Uterine smooth muscle cell (primary cell): ENCODE data around the gene VPS33B. TPM values are rescaled to one million over a fixed set of nuclear protein-coding genes. Genes with fewer than 3 reads are reported as not detected.

Experiments
- total RNA-seq: library from RNA; depleted of rRNA; stranded (reverse); fragments of >200 nt; gene quantifications from 2 replicates; pipeline ENCODE4 v1.2.3, GENCODE V29; 2014

VPS33B gene
- 13.5 and 14.6 TPM in 2 replicates for total RNA-seq

DNA sequence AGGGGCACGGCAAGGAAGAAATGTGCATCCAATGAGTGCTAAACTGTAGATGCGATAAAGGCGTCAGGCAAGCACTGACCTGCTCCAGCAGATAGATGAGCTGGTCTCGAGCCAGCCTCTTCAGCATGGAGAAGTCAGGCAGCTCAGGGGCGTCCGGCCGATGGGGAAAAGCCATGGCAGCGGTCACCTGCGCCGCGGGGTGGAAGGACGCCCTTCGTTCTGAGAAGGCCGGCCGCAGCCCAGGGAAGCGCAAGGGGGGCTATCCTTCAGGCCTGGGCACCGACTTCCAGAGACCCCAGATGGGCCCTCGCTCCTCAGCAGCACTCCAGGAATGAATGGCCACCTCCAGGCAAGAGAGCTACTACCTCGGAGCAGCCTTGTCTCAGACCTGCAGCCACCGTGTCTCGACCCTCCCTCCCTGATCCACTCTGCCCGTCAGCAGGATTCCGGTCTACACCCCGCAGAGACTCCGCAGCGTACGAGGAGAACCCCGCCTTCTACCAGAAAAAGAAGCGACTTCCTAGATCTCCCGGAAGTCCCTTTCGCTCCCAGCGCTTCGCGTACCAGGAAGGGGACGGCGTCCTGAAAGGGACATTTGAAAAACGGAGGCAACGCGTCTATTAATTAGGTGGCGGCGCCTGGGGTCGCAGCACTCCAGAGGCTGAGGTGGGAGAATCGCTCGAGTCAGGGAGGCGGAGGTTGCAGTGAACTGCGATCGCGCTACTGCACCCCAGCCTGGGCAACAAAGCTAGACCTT lies at the start of gene VPS33B:
Gene VPS33B, minus strand, starts transcription at position 520 of the 757 bp plus-strand sequence. Its CDS starts 345 bp downstream, at position 175.

GRCh38 chr15:90994417-90995311 lies 27.7 kb downstream of the VPS33B start, which contains the start of gene PRC1:
PRC1 (minus strand) TSS chr15:90994535; CDS start chr15:90994417, 118 bp downstream.

DNA sequence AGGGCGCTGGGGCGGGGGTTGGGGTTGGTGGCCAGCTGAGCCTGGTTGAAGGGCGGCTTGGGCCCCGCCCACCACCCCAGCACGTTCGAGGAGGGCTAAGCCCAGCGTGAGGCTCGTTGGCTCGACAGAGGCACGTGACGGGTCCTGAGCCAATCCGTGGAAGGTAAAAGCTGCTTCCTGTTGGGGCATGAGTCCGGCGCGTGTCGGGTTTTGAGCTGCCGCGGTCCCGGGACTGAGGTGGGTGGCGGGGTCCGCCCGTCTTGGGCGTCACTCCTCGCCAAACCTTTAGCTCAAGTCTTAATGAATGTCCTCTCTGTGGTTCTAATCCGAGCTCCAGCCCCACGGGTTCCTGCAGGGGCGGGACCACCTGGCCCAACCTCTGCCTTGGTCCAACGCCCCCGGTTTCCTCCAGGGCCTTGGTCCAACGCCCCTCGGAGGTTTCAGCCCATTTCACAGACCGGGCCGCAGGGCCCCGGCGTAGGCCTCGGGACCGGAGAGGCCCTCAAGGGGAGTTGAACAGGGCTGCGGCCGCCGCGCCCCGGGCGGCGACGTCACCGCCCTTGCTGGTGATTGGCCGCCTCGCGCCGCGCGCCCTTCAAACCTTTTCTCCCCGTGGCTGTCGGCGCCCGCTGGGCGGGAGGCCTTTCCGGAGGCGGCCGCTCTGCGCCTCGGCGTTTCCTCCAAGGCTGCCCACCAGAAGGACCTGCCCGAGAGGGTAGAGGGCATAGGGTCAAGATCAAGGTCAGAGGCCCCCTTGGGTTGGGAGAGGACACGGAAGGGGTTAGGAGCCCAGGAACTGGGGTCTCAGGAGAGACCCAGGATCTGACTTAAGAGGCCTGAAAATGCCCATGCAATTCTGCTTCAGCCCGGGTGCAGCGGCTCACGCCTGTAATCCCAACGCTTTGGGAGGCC lies 67.4 kb downstream of the VPS33B start, which contains the start of gene RCCD1:
Gene RCCD1, plus strand, starts transcription at position 173 of the 912 bp plus-strand sequence. CDS start 1,851 bp downstream, outside the sequence.

Other genes starting within 250 kb of the VPS33B start
- gene FURIN, start 154.0 kb downstream of the VPS33B start, total RNA-seq, result 38.5 and 44.5 TPM in 2 replicates
- gene FES, start 138.1 kb downstream of the VPS33B start, total RNA-seq, result 33.5 and 38.1 TPM in 2 replicates
- gene MAN2A2, start 119.3 kb downstream of the VPS33B start, total RNA-seq, result 13.6 and 15.5 TPM in 2 replicates
- gene HDDC3, start 90.0 kb downstream of the VPS33B start, total RNA-seq, result 18.2 and 20.5 TPM in 2 replicates
- 106 and 115 TPM in 2 replicates for gene UNC45A, start 87.3 kb downstream of the VPS33B start, total RNA-seq
- 18.3 and 19.1 TPM in 2 replicates for gene RCCD1, start 67.7 kb downstream of the VPS33B start, total RNA-seq
- 106 and 489 TPM in 2 replicates for gene PRC1, start 28.1 kb downstream of the VPS33B start, total RNA-seq
- gene SV2B, start 77.7 kb upstream of the VPS33B start, total RNA-seq, result under 0.01 and 0.12 TPM in 2 replicates